ENCODE data around the gene IL6. TPM values are rescaled to one million over a fixed set of nuclear protein-coding genes. Genes with fewer than 3 reads are reported as not detected.

The IL6 gene
- total RNA-seq, 1 experiment from 2014 or later: 0.52 TPM

GRCh38 chr7:22698767-22699166 lies 28.2 kb upstream of the IL6 start:
- Mint-ChIP-seq H3K4me1 (peaks cover 20% of the 10 kb centered on the region), H3K36me3 (no peaks in the 10 kb centered on the region), H3K9me3 (no peaks in the 10 kb centered on the region), H3K4me3 (no peak overlapping the region), H3K27ac (no peak overlapping the region), H3K27me3 (ENCODE audit: low read depth) (no peaks in the 10 kb centered on the region)
- ChIA-PET CTCF (no interaction called here), POLR2A (no interaction called here)
- ATAC-seq (no peak), DNase-seq (ENCODE audit: low spot score) (no peak)
- no peak for TF ChIP-seq CBFB (CRISPR knock-in tag; IDR thresholded peaks at IDR 0.05; ENCODE audit: low read depth)

GRCh38 chr7:22700559-22701002 lies 26.4 kb upstream of the IL6 start:
- CTCF ChIA-PET: interaction anchor here (1.4 kb wide), 1 partner anchor 114 kb away, joined by 4 read pairs; no protein-coding TSS in a partner anchor
- Mint-ChIP-seq H3K27me3 (ENCODE audit: low read depth) (no peaks in the 10 kb centered on the region), H3K9me3 (no peaks in the 10 kb centered on the region), H3K4me1 (peaks cover 20% of the 10 kb centered on the region), H3K4me3 (no peak overlapping the region), H3K27ac (no peak overlapping the region), H3K36me3 (peaks cover 4% of the 10 kb centered on the region; the same call in 1 of the 2 replicates)
- POLR2A ChIA-PET: interaction anchor here (1.0 to 1.3 kb wide), 2 partner anchors 9 to 79 kb away, joined by 3 to 4 read pairs; no protein-coding TSS in a partner anchor
- DNase-seq (ENCODE audit: low spot score): no peak
- TF ChIP-seq ZMAT4 (CRISPR knock-in tag; IDR thresholded peaks at IDR 0.05) (no peak), ZNF232 (CRISPR knock-in tag; IDR thresholded peaks at IDR 0.05) (no peak), SMAD4 (CRISPR knock-in tag; IDR thresholded peaks at IDR 0.05) (no peak), ZNF138 (CRISPR knock-in tag; conservative IDR thresholded peaks at IDR 0.05) (no peak), RORB (CRISPR knock-in tag; IDR thresholded peaks at IDR 0.05) (no peak), ELF4 (CRISPR knock-in tag; IDR thresholded peaks at IDR 0.05; ENCODE audit: low read depth) (no peak), CTCF (IDR thresholded peaks at IDR 0.05) (no peak), MAX (CRISPR knock-in tag; IDR thresholded peaks at IDR 0.05) (no peak), GTF2I (CRISPR knock-in tag; conservative IDR thresholded peaks at IDR 0.05) (no peak), ZBTB21 (CRISPR knock-in tag; IDR thresholded peaks at IDR 0.05; ENCODE audit: borderline replicate concordance) (no peak), ZBTB43 (CRISPR knock-in tag; IDR thresholded peaks at IDR 0.05) (no peak), FOXJ3 (CRISPR knock-in tag; IDR thresholded peaks at IDR 0.05; ENCODE audit: borderline replicate concordance) (no peak), GABPB1 (CRISPR knock-in tag; IDR thresholded peaks at IDR 0.05) (no peak)
- ATAC-seq: no peak

GRCh38 chr7:22702516-22702915 lies 24.5 kb upstream of the IL6 start:
- Mint-ChIP-seq H3K4me3 (no peak overlapping the region), H3K4me1 (peaks cover 15% of the 10 kb centered on the region)
- DNase-seq (ENCODE audit: low spot score): no peak

More at GRCh38 chr7:22702516-22702915, 24.5 kb upstream of the IL6 start:
- peaks cover 4% of the 10 kb centered on the region; the same call in 1 of the 2 replicates for H3K36me3 Mint-ChIP-seq
- TF ChIP-seq SP1 (CRISPR knock-in tag; conservative IDR thresholded peaks at IDR 0.05) (no peak), MYBL2 (CRISPR knock-in tag; IDR thresholded peaks at IDR 0.05) (no peak), ARID4B (CRISPR knock-in tag; IDR thresholded peaks at IDR 0.05; ENCODE audit: borderline replicate concordance) (no peak), ZNF396 (CRISPR knock-in tag; IDR thresholded peaks at IDR 0.05; ENCODE audit: borderline replicate concordance) (no peak), IRF1 (CRISPR knock-in tag; IDR thresholded peaks at IDR 0.05) (no peak), JAZF1 (CRISPR knock-in tag; IDR thresholded peaks at IDR 0.05) (no peak), ZNF121 (CRISPR knock-in tag; IDR thresholded peaks at IDR 0.05) (0 out of 2 replicates have a peak, but pooled peaks have one; percentile 8), NR3C1 (CRISPR knock-in tag; conservative IDR thresholded peaks at IDR 0.05; ENCODE audit: low read depth) (no peak)
- no peak for ATAC-seq
- POLR2A ChIA-PET: no interaction called here
- H3K27ac Mint-ChIP-seq: no peak overlapping the region; the same call in 1 of the 2 replicates
- CTCF ChIA-PET: no interaction called here
- H3K9me3 Mint-ChIP-seq: no peaks in the 10 kb centered on the region
- no peaks in the 10 kb centered on the region for H3K27me3 Mint-ChIP-seq (ENCODE audit: low read depth)

Data from WTC11 (cell line).